Vagina (tissue), 2 donors: ENCODE data around the gene PADI6.

Experiments used
- POLR2A ChIP-seq, 2 donors: fragments of 450-650 bp; IDR thresholded peaks; one replicate each; pipeline ENCODE4 v1.6.1; 2017; ENCODE audit warnings: antibody characterized with exemption in 2 of 2, mild to moderate bottlenecking in 2 of 2, moderate library complexity in 2 of 2
- POLR2AphosphoS5 ChIP-seq, 2 donors: sonication (generic); formaldehyde crosslinking; IDR thresholded peaks; one replicate each; pipeline ENCODE4 v1.9.0; 2017; ENCODE audit warnings: antibody characterized with exemption in 2 of 2, mild to moderate bottlenecking in 2 of 2, low read depth in 1 of 2; ENCODE audit not compliant: insufficient read depth in 1 of 2
- TF ChIP-seq, protein P1 (sequence below), 3 experiments: fragments of 450-650 bp in 2 of 3; fragments of 200-600 bp in 1 of 3; sonication (generic) in 1 of 3; IDR thresholded peaks; one replicate each; pipeline ENCODE4 v1.5.1; 2017 to 2019; ENCODE audit warnings: antibody characterized with exemption in 3 of 3, mild to moderate bottlenecking in 2 of 3, moderate library complexity in 2 of 3

DNA sequence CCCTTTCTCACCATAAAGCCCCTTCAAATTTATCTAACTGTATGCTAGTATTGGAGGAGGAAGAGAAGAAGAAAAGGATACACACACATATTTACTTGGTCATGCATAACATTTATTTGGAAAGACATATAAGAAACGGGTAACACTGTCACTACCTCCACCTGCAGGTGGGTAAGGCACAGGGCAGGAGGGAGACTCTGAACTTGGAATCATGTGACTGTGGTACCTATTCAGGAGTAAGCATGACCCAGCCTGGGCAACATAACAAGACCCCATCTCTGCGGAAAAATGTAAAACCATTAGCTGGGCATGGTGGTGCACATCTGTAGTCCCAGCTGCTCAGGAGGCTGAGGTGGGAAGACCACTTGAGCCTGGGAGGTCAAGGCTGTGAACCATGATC, 1.4 kb upstream of the PADI6 start:
- TF ChIP-seq, protein P1, sequence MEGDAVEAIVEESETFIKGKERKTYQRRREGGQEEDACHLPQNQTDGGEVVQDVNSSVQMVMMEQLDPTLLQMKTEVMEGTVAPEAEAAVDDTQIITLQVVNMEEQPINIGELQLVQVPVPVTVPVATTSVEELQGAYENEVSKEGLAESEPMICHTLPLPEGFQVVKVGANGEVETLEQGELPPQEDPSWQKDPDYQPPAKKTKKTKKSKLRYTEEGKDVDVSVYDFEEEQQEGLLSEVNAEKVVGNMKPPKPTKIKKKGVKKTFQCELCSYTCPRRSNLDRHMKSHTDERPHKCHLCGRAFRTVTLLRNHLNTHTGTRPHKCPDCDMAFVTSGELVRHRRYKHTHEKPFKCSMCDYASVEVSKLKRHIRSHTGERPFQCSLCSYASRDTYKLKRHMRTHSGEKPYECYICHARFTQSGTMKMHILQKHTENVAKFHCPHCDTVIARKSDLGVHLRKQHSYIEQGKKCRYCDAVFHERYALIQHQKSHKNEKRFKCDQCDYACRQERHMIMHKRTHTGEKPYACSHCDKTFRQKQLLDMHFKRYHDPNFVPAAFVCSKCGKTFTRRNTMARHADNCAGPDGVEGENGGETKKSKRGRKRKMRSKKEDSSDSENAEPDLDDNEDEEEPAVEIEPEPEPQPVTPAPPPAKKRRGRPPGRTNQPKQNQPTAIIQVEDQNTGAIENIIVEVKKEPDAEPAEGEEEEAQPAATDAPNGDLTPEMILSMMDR (IDR thresholded peaks at IDR 0.05) = no peak
- TF ChIP-seq POLR2AphosphoS5 (IDR thresholded peaks at IDR 0.05; ENCODE audit: insufficient read depth in 1 of 2, low read depth in 1 of 2) = no peak
- no peak for TF ChIP-seq POLR2A (IDR thresholded peaks at IDR 0.05)
